ENCODE data around the gene ZNF414.

DNA sequence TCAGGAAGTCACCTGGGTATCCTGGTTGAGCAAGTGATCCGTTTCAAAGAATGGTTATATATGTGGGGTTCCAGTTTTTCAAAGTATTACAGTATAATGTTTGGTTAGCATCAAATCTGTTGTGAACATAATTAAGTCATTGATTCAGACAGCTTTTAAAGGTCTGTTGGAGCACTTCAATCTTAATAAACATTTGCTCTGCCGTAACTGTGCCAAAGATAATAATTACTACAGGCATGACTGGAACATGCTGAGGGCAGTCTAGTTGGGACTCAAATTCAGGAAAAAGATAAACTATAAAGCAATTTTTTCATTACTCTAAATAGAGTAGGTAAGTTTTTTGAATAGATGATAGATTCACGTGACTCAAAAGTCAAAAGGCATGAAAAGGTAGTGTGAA, 45.8 kb downstream of the ZNF414 start:
- TF ChIP-seq, protein P1, sequence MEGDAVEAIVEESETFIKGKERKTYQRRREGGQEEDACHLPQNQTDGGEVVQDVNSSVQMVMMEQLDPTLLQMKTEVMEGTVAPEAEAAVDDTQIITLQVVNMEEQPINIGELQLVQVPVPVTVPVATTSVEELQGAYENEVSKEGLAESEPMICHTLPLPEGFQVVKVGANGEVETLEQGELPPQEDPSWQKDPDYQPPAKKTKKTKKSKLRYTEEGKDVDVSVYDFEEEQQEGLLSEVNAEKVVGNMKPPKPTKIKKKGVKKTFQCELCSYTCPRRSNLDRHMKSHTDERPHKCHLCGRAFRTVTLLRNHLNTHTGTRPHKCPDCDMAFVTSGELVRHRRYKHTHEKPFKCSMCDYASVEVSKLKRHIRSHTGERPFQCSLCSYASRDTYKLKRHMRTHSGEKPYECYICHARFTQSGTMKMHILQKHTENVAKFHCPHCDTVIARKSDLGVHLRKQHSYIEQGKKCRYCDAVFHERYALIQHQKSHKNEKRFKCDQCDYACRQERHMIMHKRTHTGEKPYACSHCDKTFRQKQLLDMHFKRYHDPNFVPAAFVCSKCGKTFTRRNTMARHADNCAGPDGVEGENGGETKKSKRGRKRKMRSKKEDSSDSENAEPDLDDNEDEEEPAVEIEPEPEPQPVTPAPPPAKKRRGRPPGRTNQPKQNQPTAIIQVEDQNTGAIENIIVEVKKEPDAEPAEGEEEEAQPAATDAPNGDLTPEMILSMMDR (IDR thresholded peaks at IDR 0.05) = no peak
- TF ChIP-seq POLR2A (IDR thresholded peaks at IDR 0.05) (no peak), POLR2AphosphoS5 (IDR thresholded peaks at IDR 0.05) (no peak)

Data from gastroesophageal sphincter (tissue), 3 donors.